Measurements from ENCODE around the gene PSMD1.

PSMD1 gene

GRCh38 chr2:231163011-231163410 lies 106.3 kb downstream of the PSMD1 start:
- Histone ChIP-seq H3K4me3 (ENCODE audit: low read length) (no peak overlapping the region), H3K36me3 (ENCODE audit: insufficient read depth, low read length) (peaks cover 66% of the 10 kb centered on the region), H3K27me3 (ENCODE audit: insufficient read depth, low read length) (no peaks in the 10 kb centered on the region), H3K9ac (ENCODE audit: low read depth, low read length) (no peak overlapping the region), H3K27ac (ENCODE audit: low read depth, low read length) (no peak overlapping the region), H3K9me3 (ENCODE audit: insufficient read depth, low read depth, low read length) (no peaks in the 10 kb centered on the region), H3K4me1 (ENCODE audit: insufficient read depth, low read length) (peaks cover 26% of the 10 kb centered on the region)
- over 99% methylated on average over 3 of the region's 3 CpGs for WGBS

GRCh38 chr2:231163414-231164095 lies 106.9 kb downstream of the PSMD1 start:
- H3K27ac ChIP-seq (ENCODE audit: low read depth, low read length): no peak overlapping the region
- WGBS: 65% methylated on average over 3 of the region's 4 CpGs

GRCh38 chr2:231167745-231168459 lies 111.2 kb downstream of the PSMD1 start:
- Histone ChIP-seq H3K36me3 (ENCODE audit: insufficient read depth, low read length) (peaks cover 91% of the 10 kb centered on the region), H3K27me3 (ENCODE audit: insufficient read depth, low read length) (no peaks in the 10 kb centered on the region), H3K9ac (ENCODE audit: low read depth, low read length) (no peak overlapping the region), H3K27ac (ENCODE audit: low read depth, low read length) (no peak overlapping the region), H3K4me3 (ENCODE audit: low read length) (no peak overlapping the region), H3K9me3 (ENCODE audit: insufficient read depth, low read depth, low read length) (no peaks in the 10 kb centered on the region), H3K4me1 (ENCODE audit: insufficient read depth, low read length) (peaks cover 14% of the 10 kb centered on the region)
- 100% methylated on average over 5 of the region's 6 CpGs for WGBS

More at GRCh38 chr2:231163414-231164095, 106.9 kb downstream of the PSMD1 start:
- no peaks in the 10 kb centered on the region for H3K9me3 ChIP-seq (ENCODE audit: insufficient read depth, low read depth, low read length)
- H3K36me3 ChIP-seq (ENCODE audit: insufficient read depth, low read length): peaks cover 66% of the 10 kb centered on the region
- no peak overlapping the region for H3K9ac ChIP-seq (ENCODE audit: low read depth, low read length)
- no peak overlapping the region for H3K4me3 ChIP-seq (ENCODE audit: low read length)
- H3K27me3 ChIP-seq (ENCODE audit: insufficient read depth, low read length): no peaks in the 10 kb centered on the region
- H3K4me1 ChIP-seq (ENCODE audit: insufficient read depth, low read length): peaks cover 26% of the 10 kb centered on the region

- no peak overlapping the region for H3K9ac ChIP-seq (ENCODE audit: low read depth, low read length)
- H3K4me1 ChIP-seq (ENCODE audit: insufficient read depth, low read length): peaks cover 7% of the 10 kb centered on the region
- WGBS: 95% methylated on average over 3 of the region's 4 CpGs
- peaks cover 97% of the 10 kb centered on the region for H3K36me3 ChIP-seq (ENCODE audit: insufficient read depth, low read length)
- no peaks in the 10 kb centered on the region for H3K27me3 ChIP-seq (ENCODE audit: insufficient read depth, low read length)
- no peak overlapping the region for H3K4me3 ChIP-seq (ENCODE audit: low read length)
- no peak overlapping the region; the same call in 1 of the 2 replicates for H3K27ac ChIP-seq (ENCODE audit: low read depth, low read length)
- H3K9me3 ChIP-seq (ENCODE audit: insufficient read depth, low read depth, low read length): no peaks in the 10 kb centered on the region
Measured at GRCh38 chr2:231168460-231169139, 111.9 kb downstream of the PSMD1 start.

- Histone ChIP-seq H3K27me3 (ENCODE audit: insufficient read depth, low read length) (no peaks in the 10 kb centered on the region), H3K9ac (ENCODE audit: low read depth, low read length) (no peak overlapping the region), H3K4me1 (ENCODE audit: insufficient read depth, low read length) (no peaks in the 10 kb centered on the region), H3K36me3 (ENCODE audit: insufficient read depth, low read length) (peaks cover 97% of the 10 kb centered on the region), H3K4me3 (ENCODE audit: low read length) (no peak overlapping the region), H3K9me3 (ENCODE audit: insufficient read depth, low read depth, low read length) (no peaks in the 10 kb centered on the region), H3K27ac (ENCODE audit: low read depth, low read length) (no peak overlapping the region)
- 96% methylated on average over 3 of the region's 3 CpGs for WGBS
Measured at GRCh38 chr2:231169488-231169887, 112.8 kb downstream of the PSMD1 start.

- Histone ChIP-seq H3K9me3 (ENCODE audit: insufficient read depth, low read depth, low read length) (no peaks in the 10 kb centered on the region), H3K4me3 (ENCODE audit: low read length) (no peak overlapping the region), H3K27me3 (ENCODE audit: insufficient read depth, low read length) (no peaks in the 10 kb centered on the region), H3K9ac (ENCODE audit: low read depth, low read length) (no peak overlapping the region), H3K27ac (ENCODE audit: low read depth, low read length) (no peak overlapping the region), H3K36me3 (ENCODE audit: insufficient read depth, low read length) (peaks cover 97% of the 10 kb centered on the region), H3K4me1 (ENCODE audit: insufficient read depth, low read length) (no peaks in the 10 kb centered on the region)
- WGBS: 94% methylated on average over 1 of the region's 1 CpG
Measured at GRCh38 chr2:231170055-231170454, 113.4 kb downstream of the PSMD1 start.

GRCh38 chr2:231172025-231172424 lies 115.4 kb downstream of the PSMD1 start:
- Histone ChIP-seq H3K27ac (ENCODE audit: low read depth, low read length) (no peak overlapping the region), H3K36me3 (ENCODE audit: insufficient read depth, low read length) (peaks cover 80% of the 10 kb centered on the region), H3K4me3 (ENCODE audit: low read length) (no peak overlapping the region), H3K9ac (ENCODE audit: low read depth, low read length) (no peak overlapping the region), H3K27me3 (ENCODE audit: insufficient read depth, low read length) (no peaks in the 10 kb centered on the region), H3K9me3 (ENCODE audit: insufficient read depth, low read depth, low read length) (no peaks in the 10 kb centered on the region), H3K4me1 (ENCODE audit: insufficient read depth, low read length) (no peaks in the 10 kb centered on the region)
- WGBS: 97% methylated on average over 3 of the region's 3 CpGs

GRCh38 chr2:231174211-231174651 lies 117.6 kb downstream of the PSMD1 start:
- Histone ChIP-seq H3K4me3 (ENCODE audit: low read length) (no peak overlapping the region), H3K27ac (ENCODE audit: low read depth, low read length) (no peak overlapping the region), H3K4me1 (ENCODE audit: insufficient read depth, low read length) (no peaks in the 10 kb centered on the region), H3K9ac (ENCODE audit: low read depth, low read length) (no peak overlapping the region), H3K27me3 (ENCODE audit: insufficient read depth, low read length) (no peaks in the 10 kb centered on the region), H3K9me3 (ENCODE audit: insufficient read depth, low read depth, low read length) (no peaks in the 10 kb centered on the region), H3K36me3 (ENCODE audit: insufficient read depth, low read length) (peaks cover 59% of the 10 kb centered on the region)
- WGBS: no CpG with 5 or more reads among the region's 2 CpGs

- Histone ChIP-seq H3K36me3 (ENCODE audit: insufficient read depth, low read length) (peaks cover 40% of the 10 kb centered on the region), H3K27me3 (ENCODE audit: insufficient read depth, low read length) (no peaks in the 10 kb centered on the region), H3K4me3 (ENCODE audit: low read length) (no peak overlapping the region), H3K9ac (ENCODE audit: low read depth, low read length) (no peak overlapping the region), H3K27ac (ENCODE audit: low read depth, low read length) (no peak overlapping the region), H3K4me1 (ENCODE audit: insufficient read depth, low read length) (peaks cover 10% of the 10 kb centered on the region), H3K9me3 (ENCODE audit: insufficient read depth, low read depth, low read length) (no peaks in the 10 kb centered on the region)
- 94% methylated on average over 2 of the region's 2 CpGs for WGBS
Measured at GRCh38 chr2:231176066-231176465, 119.4 kb downstream of the PSMD1 start.

GRCh38 chr2:231177156-231178025 lies 120.7 kb downstream of the PSMD1 start:
- Histone ChIP-seq H3K4me1 (ENCODE audit: insufficient read depth, low read length) (peaks cover 10% of the 10 kb centered on the region), H3K9me3 (ENCODE audit: insufficient read depth, low read depth, low read length) (no peaks in the 10 kb centered on the region), H3K36me3 (ENCODE audit: insufficient read depth, low read length) (peaks cover 27% of the 10 kb centered on the region), H3K4me3 (ENCODE audit: low read length) (no peak overlapping the region), H3K27me3 (ENCODE audit: insufficient read depth, low read length) (no peaks in the 10 kb centered on the region), H3K27ac (ENCODE audit: low read depth, low read length) (no peak overlapping the region), H3K9ac (ENCODE audit: low read depth, low read length) (no peak overlapping the region)
- 94% methylated on average over 11 of the region's 11 CpGs for WGBS

Data from HUES64 (cell line).